ENCODE data around the gene PAQR8. TPM values are rescaled to one million over a fixed set of nuclear protein-coding genes. Genes with fewer than 3 reads are reported as not detected.

The PAQR8 gene
- total and polyA plus RNA-seq, 2 of the 13 experiments (the other 11 are each of a cell fraction or from before 2014, with no cell fraction given): 37.7 to 50.7 TPM

- TF ChIP-seq REST (IDR thresholded peaks at IDR 0.05; ENCODE audit: borderline replicate concordance in 1 of 2, low read depth in 1 of 2, low read length in 2 of 2): no peak
- no peak for TF ChIP-seq ZNF232 (CRISPR knock-in tag; IDR thresholded peaks at IDR 0.05; ENCODE audit: borderline replicate concordance)
- 0 out of 2 replicates have a peak, but pooled peaks have one; percentile 1 for TF ChIP-seq TFDP2 (CRISPR knock-in tag; IDR thresholded peaks at IDR 0.05)
- TF ChIP-seq FOXK1 (CRISPR knock-in tag; IDR thresholded peaks at IDR 0.05; ENCODE audit: borderline replicate concordance, low read depth): no peak
- TF ChIP-seq GATA4 (IDR thresholded peaks at IDR 0.05; ENCODE audit: borderline replicate concordance, low read depth): no peak
- TF ChIP-seq FOXP1 (IDR thresholded peaks at IDR 0.05): no peak
- peak; percentile 34; the same call in 1 of the 2 replicates for TF ChIP-seq FOXP1 (CRISPR knock-in tag; IDR thresholded peaks at IDR 0.05)
- TF ChIP-seq ZNF503 (CRISPR knock-in tag; IDR thresholded peaks at IDR 0.05): no peak
These were observed 33.2 kb upstream of the PAQR8 start (continued) for GRCh38 chr6:52328729-52329128.
